Hematopoietic multipotent progenitor cell (in vitro differentiated cells): ENCODE data around the gene ANKMY1. TPM values are rescaled to one million over a fixed set of nuclear protein-coding genes. Genes with fewer than 3 reads are reported as not detected.
A peak's percentile ranks its signal among the peaks of the same experiment; 100 is the strongest.
"Not testable (repeated sequence)": the region's sequence is repeated elsewhere in the genome, so short reads cannot be mapped to it uniquely, and the experiment has no call there.

Experiments used
- DNase-seq, 3 donors: peaks; one replicate each; pipeline ENCODE4 v3.0.0-alpha.2; 2011 to 2015; ENCODE audit warnings: low read depth in 2 of 3, low spot score in 2 of 3
- total RNA-seq: library from RNA; depleted of rRNA; stranded (reverse); fragments of >200 nt; gene quantifications from one replicate; pipeline ENCODE4 v1.2.3, GENCODE V29; 2012

Gene ANKMY1
- total RNA-seq, 1 donor, result 24.2 TPM

DNA sequence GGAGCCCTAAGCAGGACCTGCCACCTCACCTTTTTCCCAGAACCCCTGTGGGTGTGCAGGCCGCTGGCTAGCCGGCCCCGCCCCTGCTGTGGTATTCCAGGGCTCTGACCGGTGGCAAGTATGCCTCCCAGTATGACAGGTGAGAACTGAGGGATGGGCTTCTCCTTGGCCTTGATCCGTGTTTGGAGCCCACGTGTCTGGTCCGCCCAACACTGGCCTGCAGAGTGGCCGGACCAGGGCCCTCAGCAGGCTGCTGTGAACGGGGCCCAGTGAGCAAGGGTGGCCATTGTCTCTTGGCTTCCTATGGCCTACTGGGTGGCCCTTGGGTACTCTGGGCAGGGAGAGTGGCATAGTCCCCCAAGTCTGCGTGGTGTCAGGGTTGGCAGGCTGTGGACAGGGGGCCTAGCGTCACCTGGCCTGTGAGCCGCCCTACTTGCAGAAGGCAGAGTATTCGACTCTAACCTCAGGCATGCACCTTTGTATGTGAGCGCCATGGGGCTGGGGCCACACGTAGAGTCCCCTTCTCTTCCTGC, 12.3 kb upstream of the ANKMY1 start:
- no peak for DNase-seq

DNA sequence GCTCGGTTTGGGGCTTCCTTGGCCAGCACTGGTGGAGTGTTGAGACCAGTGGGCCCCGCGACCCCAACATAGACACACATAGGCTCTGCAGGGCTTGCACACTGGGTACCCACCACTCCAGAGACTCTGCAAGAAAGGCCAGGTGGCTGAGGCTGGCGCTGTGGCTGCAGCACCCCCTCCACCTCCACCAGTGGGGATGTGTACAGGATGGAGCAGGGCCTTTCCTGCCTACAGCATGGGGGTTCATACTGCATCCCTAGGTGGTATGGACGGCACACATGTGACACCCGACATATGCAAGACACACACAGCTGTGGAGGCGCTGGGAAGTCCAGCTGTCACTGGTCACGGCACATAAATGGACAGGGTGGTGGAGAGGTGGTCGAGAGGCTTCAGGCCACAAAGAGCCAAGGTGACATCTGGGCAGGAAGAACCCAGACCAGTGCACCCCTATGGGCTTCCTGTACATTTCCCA, 11.8 kb upstream of the ANKMY1 start:
- DNase-seq, result no peak

DNA sequence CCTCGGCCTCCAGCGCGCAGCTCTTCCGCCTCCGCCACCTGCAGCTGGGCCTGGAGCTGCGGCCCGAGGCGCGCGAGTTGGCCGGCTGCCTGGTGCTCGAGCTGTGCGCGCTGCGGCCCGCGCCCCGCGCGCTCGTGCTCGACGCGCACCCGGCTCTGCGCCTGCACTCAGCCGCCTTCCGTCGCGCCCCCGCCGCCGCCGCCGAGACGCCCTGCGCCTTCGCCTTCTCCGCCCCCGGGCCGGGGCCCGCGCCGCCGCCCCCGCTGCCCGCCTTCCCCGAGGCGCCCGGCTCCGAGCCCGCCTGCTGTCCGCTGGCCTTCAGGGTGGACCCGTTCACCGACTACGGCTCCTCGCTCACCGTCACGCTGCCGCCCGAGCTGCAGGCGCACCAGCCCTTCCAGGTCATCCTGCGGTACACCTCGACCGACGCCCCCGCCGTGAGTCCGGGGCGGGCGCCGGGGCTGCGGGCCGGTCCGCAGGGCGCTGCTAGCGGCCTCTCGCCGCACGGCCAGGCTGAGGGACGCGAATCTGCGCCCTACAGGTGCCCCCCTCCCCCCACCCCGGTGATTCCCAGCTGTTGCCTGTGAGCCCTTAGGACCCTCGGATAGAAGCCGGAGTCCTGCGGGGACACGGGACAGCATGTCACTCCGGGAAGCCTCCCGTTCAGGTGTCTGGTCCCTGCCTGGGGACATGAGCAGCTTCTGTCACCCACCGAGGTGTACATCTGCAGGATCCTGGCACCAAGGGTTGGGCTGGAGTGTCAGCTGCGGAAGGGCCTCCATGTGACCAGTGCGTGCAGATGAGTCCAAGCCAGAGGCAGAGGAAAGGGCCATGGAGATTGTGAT, 11.1 kb upstream of the ANKMY1 start:
- peak in 2 of 3 donors; percentile 63 to 64 for DNase-seq

DNA sequence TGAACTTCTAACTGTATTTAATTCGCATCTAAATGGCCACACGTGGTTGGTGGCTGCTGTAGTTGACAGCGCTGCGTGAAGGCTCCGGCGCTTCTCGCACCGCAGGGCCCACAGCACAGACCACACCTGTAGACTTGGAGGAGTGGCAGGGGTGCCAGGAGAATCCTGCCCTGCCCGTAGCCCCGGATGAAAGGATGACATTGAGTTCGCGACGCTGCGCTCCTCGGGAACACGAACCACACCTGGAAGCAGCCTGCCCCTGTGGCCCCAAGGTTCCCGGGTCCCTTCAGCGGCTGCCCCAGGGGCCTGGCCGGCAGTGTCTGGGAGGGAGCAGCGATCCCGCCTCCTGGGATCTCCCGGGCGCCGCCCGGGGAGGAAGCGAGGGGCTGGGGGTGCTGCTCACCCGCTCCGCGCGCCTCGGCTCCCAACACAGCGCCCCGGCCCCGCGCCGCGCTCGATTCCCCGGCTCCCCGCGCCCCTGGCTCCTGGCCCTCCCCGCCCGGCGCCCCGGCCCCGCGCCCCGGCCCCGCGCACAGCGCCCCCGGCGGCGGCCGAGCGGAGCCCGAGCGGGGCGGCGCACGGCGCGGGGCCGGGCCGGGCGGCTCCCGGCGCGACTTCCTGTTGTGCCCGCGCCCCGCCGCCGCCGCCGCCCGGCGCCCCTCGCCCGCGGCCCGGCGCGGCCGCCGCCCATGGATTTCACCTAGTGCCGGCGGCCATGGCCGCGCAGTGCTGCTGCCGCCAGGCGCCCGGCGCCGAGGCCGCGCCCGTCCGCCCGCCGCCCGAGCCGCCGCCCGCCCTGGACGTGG, 10.3 kb upstream of the ANKMY1 start, which contains the start of gene RNPEPL1:
TSS of gene RNPEPL1 (plus strand) at position 613 of the 806 bp plus-strand sequence. CDS start at position 716, 103 bp downstream.
- DNase-seq, result peak in 1 of 3 donors; percentile 41

DNA sequence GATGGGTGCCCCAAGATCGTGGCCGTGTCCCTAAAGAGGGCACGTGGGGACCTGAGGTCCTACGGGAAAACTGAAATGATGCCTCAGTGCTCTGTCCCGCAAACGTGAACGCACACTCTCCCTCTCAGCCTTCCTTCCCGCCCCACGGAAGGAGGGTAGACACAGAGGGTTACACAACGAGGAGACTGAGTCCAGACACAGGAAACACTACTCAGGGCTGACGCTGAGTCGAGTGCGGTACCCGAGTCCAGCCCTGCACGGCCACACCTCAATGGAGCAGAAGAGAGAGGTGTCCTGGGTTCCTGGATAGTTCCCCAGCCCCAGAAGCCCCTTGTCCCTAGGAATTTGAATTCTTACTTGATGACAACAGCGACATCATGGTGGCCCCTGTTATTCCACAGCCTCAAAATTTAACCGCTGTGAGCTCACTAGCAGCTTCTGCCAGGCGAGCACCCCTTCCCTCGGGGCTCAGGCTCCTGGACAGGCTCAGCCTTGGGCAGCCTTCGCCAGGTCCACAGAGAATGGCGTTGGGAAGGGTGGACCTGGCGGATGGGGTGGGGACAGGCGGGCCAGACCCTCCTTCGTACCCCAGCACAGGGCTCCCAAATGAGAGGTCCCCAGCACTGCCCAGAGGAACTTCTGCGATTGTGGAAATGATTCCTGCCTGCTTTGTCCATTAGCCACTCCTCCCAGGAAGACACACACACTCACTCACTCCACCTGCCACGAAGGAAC, 9.5 kb upstream of the ANKMY1 start:
- no peak for DNase-seq

DNA sequence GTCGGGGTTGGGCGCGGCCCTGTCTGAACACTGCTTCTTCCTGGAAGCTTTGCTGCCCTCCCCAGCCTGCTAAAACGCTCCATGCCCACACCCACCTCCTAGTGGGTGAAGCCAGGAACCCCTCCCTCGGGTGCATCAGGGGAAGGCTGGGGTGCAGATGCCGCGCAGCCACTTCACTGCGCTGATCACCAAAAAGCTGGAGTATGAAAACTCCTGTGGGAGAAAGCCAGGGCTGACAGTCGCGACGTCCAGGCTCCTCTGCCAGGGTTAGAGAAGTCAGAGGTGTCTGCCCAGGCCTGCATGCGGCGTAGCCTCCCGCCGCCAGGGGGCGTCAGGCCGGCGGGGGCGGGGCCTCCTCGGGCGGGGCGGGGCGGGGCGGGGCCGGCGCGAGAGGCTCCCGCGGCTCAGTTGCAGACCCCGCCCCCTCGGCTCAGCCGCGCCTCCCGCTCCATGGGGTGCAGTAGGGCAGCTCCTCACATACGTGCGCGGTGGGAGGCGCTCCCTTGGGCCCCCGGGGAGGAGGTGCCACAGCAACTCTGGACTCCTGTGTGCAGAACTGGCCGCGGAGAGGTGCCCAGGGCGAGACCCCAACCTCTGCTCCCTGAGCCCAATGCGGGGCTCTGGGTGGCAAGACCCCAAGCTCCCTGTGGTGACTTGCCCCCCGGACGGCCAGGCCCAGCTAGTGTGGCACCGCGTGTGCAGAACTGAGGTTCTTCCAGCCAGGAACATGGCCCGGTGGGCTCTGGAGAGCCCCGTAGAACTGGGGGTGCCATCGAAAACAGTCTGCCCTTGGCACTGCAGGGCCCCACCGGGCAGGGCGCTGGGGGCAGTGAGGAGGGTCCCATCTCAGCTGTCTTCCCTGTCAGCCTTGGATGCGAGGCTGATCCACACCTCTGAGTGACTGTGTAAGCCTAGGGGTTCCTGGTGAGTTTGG, 8.7 kb upstream of the ANKMY1 start:
- peak; percentile 83 to 89 (median 87) for DNase-seq

DNA sequence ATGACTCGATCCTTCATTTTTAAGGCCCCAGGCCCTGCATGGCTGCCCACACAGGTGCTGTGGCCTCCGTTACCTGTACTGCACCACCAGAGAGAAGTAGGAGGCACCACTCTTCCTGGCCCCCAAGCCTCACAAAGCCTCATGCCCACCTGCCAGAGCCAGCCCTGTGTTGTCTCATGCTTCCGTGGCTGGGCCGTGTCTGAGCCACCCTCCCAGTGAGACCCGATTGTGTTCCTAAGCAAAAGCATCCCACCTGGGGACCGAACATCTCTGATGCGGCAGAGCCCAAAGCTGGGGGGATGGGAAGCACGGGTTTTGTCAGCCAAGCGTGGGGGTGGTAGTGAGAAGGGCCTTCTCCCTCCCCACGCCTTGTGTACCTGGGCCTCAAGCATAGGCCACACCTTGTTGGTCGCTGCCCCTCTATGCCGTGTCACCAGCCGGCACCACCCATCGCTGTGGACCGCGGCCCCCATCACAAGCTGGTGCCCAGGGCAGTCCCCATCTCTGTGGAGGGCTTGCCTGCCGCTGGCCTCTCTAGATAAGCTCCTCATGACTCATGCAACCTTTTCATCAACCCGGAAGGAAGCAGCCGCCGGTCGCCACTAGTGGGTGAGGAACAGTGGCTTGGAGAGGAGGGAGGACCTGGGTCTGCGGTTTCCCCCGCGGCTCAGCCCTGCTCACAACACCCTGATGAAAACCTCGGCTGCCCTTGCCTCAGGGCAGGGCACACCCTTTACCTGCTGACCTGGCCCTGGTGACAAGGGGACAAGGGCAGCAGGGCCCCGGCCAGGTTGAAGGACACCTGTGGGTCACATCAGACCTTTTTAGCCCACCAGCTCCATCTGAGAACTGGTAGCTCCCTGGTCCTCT, 7.8 kb upstream of the ANKMY1 start:
- peak in 2 of 3 donors; percentile 96 to 98 for DNase-seq

DNA sequence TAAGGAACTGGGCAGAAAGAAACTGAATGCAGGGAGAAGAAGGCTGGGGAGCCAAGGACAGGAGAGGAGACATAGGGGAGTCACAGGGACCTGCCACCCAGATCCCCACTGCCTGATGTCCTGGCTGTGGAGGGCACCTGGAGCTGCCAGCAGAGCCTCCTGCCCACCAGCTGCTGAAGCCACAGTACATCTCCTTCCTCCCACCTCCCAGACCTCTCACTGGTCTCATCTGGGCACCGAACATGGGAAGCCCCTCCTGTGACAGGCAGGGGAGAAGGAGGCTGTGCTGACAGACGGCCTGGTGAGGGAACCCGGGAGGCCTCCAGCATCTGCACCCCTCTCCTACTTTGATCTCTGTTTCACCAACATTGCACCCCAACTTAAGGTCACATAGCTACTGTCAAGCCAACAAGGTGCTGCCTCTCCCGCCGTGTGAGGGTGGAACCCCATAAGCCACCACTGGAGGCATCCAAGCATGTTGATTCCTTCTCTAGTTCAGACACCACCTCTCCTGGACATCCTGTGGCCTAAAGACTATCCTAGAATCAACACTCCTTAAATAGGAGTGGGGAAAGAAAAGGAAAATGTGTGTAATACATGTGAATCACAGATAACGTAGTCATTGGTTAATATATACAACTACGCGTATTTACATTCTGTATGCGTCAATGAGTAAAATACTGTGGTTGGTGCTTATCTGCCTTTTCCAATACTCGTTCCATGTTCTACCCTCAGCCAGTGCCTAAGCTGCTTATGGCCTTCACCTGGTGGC, 7.0 kb upstream of the ANKMY1 start:
- DNase-seq, result no peak

DNA sequence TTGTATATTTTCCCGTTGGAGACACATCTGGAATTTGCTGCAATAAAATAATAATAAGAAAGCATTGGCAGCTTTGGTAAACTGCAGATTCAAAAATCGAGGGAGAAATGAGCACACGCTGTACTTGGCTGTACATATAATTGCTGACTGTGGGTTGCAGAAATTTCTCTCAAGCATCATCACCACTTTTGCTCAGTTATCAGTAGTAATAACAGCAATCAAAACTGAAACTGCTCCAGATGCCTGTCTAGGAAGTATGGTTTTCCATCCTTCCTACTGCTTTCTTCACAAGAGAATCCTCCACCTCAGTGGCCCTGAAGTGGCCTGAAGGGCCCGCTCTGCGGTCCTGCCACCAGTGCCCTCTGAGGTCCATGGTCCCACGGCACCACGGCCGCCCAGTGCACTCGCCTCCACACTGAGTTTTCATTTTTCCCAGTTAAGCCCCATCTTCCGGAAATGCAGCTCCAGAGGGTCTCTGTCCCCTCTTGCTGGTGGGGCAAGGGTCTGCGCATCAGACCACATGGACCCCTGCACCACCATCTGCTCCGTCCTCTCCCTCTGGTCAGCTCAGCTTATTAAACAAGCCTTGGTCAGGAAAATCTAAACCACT, 6.3 kb upstream of the ANKMY1 start:
- no peak for DNase-seq

DNA sequence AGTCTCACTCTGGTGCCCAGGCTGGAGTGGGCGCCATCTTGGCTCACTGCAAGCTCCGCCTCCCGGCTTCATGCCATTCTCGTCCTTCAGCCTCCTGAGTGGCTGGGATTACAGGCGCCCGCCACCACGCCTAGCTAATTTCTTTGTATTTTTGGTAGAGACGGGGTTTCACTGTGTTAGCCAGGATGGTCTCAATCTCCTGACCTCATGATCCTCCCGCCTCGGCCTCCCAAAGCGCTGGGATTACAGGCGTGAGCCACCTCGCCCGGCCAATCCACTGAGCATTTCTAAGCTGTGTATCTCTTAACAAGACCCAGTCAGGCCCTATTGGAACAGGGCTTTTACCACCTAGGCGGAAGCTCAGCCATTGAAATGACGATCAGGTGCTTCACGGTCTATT, 5.4 kb upstream of the ANKMY1 start:
- DNase-seq, result not testable (repeated sequence)

DNA sequence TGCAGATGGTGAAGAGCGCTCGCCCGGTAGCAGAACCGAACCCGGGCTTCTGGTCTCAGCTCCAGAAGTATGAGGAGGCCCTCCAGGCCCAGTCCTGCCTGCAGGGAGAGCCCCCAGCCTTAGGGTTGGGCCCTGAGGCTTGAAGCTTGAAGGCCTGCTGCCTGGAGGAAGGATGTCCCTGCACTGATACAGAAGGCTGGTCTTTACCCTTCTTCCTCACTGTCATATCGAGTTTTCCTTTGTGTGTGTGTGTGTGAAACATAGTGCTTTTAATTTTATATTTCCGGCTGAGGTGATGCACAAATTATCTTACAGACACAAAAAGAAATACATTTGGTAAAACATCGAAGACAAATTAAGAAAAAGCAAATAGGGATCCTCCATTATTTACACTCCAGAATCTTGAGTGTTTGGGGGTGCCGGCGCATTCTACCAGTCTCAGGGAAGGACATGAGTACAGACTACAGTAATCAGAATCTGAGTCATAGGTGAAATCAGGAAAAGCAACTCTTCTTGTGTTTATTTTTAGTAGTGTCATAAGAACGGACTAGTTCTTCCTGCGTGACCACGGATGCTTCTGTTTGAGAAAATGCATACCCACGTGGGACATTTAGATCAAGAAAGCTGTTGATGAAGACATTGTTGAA, 3.7 kb upstream of the ANKMY1 start:
- DNase-seq, result no peak

DNA sequence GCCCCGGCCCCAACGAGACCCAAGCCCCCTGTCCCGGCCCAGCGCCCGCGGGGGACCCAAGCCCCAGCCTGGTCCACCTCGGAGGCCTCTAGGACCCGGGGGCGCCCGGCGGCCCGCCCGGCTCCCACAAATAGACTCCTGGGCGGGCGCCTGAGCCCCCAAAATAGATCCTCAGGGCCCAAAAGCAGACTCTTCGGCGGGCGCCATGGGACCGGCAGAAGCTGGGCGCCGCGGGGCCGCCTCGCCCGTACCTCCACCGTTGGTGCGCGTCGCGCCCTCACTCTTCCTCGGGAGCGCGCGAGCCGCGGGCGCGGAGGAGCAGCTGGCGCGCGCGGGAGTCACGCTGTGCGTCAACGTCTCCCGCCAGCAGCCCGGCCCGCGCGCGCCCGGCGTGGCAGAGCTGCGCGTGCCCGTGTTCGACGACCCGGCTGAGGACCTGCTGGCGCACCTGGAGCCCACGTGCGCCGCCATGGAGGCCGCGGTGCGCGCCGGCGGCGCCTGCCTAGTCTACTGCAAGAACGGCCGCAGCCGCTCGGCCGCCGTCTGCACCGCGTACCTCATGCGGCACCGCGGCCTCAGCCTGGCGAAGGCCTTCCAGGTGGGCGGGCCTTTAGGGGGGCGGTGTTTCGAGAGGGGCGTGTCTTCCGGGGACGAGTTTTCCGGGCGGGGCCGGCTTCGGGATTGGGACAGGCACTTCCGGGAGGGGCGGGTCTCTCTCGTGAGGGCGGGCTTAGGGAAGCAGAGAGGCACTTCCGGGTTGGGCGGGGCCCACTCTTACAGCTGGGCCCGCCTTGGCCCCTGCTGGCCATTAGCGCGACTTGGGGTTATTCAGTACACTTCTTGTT, 2.9 kb upstream of the ANKMY1 start:
- DNase-seq, result peak; percentile 96 to 99 (median 98)

DNA sequence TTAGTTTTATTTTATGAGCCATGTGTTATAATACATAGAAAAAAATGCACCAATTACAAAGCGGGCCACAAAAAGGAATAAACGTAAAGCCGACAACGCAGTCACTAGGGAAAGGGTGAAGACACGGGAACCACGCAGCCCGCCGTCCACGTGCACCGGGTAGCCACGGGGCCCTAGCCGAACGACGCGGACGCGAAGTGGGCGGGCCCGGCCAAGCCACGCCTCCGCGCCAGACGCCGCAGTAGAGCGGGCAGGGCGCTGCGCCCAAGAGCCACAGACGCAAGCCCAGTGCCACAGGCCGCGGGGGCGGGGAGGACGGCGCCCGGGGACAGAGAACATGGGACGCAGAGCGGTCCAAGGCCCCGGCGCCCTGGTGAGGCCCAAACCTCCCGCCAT, 2.3 kb upstream of the ANKMY1 start, which contains the start of gene DUSP28:
TSS of gene DUSP28 (plus strand) at position 274 of the 396 bp plus-strand sequence. CDS start 328 bp downstream, outside the sequence.
- peak; percentile 72 to 92 (median 89) for DNase-seq

DNA sequence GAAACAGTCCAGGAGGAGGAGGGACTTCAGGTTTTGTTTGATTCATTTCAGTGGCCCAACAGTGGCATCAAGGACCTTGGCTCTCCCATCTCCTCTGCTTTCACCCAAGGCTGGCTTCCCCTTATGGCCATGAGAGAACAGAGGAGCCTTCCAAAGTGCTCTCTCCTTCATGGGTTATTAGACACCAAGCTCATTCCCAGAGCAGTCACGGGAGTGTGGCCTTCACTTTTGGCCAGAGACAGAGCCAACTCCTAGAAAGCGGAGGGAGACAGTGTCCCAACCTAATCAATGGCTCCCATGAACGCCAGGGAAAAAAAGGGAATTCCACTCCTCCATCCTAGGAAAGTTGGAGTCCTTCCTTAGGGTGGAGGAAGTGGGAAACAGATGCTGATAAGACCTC, 1.5 kb upstream of the ANKMY1 start:
- no peak for DNase-seq

DNA sequence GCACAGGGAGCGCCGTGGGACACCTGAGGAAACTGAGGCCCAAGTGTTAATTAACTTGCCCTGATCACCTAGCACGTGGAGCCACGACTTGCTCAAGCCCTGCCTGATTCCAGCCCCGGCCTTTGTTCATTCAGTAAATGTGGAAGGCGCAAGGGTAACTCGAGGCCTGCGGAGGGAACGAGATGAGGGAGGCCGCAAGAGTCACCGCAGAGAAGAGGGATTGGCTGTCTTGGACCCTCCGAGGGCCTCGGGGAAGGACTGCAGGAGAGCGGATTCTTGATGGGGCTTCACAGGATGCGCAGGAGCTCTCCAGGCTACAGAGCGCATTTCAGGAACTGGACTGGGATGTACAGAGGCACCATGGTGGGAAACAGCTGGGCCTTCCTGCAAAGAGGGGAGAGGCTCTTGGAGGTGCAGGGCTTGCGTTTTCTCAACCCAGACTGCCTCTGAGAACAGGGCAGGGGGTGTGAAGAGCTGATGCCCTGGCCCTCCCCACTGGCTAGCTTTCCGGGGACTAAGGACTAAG, 511 bp upstream of the ANKMY1 start:
- DNase-seq, result no peak
